NCI-H2029 treated with DMSO at 0.1 percent for 48 hours (cell line): ENCODE measurements around the gene TSPAN9.

Experiments used
- DNase-seq: peaks from one replicate; lab custom pipeline; 2025; lab: John Stamatoyannopoulos, UW

Gene TSPAN9

DNA sequence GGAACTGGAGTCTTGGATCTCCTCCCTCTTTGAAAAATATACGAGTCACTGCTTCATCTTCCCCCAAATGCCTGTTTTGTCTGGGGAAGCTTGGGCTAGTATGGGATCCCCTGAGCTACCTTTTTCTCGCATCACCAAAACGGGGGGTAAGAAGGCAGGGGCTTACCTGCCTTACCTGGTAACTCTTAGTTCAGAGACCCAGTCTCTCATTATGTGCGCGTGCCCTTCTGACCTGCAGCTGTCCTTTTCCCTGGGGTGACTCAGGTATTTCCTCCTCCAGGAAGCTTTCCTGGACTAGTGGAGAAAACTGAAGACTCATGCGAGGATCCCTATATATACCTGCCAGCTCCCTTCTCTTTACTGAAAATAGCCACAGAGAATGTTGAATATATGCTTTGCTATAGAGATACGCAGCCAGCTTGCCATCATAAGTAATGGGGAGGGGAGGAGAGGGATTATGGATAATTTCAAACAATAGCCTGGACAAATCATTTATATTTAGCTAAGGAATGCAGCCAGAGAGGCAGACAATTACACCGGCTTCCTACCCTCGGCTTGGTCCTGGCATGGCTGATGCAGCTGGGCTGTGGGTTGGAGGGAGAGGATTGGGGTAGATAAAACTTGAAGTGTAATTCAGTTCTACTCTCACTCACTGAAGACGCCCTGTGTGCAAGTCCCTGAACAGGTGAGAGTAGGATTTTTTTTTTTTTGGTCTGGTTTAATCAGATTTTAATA lies 1.1 kb downstream of the TSPAN9 start:
- DNase-seq = no peak

GRCh38 chr12:3081091-3081490 lies 3.9 kb downstream of the TSPAN9 start:
- no peak for DNase-seq

DNA sequence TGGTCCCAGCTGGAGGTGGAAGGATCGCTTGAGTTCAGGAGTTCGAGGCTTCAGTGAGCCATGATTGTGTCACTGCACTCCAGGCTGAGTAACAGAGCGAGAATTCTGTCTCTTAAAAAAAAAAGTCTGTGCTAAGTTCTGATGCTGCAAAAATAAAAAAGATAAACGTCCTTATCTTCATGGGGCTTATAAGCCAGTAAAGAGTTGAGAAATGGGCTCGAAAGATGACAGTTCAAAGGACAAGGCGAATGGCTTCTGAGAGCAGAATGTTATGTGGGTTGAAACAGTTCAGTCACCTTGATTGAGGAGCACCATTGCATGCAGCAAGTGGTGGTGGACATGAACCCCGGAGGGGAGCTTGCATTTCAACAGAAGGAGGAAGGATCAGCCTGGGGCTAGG lies 4.7 kb downstream of the TSPAN9 start:
- no peak for DNase-seq

DNA sequence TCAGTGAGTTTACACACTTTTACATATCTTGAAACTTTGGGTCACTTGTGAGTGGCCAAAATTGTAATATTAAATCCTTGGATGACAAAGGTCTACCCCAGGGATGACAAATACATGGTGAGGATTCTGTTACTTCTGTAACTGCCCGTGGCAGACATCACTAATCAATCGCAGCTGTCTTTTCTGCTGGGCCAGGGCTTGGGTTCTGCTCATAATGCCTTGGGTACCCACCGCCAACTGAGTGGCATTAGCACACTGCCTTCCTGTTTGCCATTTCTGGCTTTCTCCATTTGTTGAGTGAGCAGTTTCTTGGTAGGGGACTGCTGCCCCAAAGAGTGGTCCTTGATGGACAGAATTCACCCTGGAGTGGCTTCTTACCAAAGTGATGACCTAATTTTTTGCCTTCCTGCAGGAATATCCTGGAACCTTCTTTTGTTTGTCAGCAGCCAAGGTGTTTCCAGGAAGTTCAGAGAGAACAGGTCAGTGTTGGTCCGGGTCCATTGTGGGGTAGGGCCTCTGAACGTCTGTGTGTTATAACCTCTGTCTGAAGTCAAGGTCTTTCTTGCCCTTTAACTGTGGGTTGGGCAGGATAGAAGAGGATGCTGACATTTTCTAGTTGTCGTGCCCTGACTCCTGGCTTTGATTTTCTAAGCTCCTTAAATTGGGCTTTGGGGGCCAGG lies 6.2 kb downstream of the TSPAN9 start:
- no peak for DNase-seq

- DNase-seq = no peak
These were observed 6.8 kb downstream of the TSPAN9 start for GRCh38 chr12:3083921-3084347.

DNA sequence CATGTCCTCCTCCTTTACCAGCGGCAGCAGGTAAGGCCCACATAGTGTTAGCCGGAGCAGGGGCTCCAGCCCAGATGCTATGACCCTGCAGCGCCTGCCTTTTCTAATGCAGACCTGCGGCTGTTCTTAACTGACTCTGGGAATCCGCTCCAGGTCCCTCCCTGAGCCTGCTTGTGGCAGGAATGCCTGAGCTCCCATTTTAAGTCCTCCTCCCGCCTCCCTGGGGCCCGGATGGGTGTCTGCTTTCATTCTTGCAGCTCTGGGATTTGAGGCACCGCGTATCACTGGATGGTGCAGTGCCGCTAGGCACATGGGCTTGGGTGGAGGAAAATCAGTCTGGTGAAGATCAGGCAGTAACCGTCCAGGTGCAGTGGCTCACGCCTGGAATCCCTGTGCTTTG lies 7.6 kb downstream of the TSPAN9 start:
- no peak for DNase-seq

DNA sequence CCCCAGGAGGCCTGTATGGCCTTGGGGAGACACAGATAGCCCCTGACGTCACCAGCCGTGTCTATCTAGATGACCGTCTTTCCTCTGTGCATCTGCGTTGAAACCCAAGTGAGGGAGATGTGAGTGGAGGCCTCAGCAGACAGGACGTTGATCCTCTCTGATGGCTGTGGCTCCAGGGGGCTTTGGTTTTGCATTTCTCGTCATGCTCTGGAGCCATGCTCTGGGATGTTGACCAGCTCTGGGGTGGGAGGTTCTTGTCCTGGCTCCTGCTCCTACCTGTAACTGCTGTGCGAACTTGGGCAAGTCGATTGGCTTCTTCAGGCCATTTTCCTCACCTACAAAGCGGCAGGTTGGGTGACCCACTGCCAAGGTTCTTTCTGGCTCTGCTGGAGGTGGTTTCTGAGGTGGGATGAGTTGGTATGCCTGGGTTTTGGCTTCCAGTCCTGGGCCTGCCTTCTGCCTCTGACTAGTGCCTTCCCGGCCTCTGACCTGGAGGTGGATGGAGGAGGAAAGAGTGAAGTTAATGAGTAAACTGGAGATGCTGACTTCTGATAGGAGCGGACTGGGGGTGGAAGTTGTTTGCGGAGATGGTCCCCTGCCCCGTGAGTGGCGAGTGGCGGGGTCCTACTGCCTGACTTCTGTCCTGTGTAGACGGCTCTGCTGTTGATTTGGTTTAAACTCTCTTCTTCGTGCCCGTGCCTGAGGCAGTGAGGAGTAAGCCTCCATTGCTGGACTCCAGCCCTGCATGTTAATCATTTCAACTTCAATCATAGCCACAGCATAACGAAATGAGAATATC lies 8.4 kb downstream of the TSPAN9 start:
- no peak for DNase-seq

GRCh38 chr12:3086211-3086610 lies 9.0 kb downstream of the TSPAN9 start:
- DNase-seq = no peak

- no peak for DNase-seq
These were observed 9.6 kb downstream of the TSPAN9 start for GRCh38 chr12:3086729-3087323.

- DNase-seq = no peak
These were observed 10.8 kb downstream of the TSPAN9 start for GRCh38 chr12:3087758-3088650.

DNA sequence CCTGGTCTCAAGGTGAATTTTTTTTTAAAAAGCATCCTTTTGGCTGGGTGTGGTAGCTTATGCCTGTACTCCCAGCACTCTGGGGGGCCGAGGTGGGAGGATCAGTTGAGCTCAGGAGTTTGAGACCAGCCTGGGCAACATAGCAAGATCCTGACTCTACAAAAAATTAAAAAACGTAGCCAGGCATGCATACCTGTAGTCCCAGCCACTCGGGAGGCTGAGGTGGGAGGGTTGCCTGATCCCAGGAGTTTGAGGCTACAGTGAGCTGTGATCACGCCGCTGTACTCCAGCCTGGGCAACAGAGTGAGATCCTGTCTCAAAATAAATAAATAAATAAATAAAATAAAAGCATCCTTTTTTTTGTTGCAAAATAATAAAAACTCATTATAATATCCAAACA lies 12.4 kb downstream of the TSPAN9 start:
- no peak for DNase-seq

GRCh38 chr12:3090240-3091037 lies 13.3 kb downstream of the TSPAN9 start:
- DNase-seq = no peak

- no peak for DNase-seq
These were observed 13.8 kb downstream of the TSPAN9 start for GRCh38 chr12:3091038-3091319.

DNA sequence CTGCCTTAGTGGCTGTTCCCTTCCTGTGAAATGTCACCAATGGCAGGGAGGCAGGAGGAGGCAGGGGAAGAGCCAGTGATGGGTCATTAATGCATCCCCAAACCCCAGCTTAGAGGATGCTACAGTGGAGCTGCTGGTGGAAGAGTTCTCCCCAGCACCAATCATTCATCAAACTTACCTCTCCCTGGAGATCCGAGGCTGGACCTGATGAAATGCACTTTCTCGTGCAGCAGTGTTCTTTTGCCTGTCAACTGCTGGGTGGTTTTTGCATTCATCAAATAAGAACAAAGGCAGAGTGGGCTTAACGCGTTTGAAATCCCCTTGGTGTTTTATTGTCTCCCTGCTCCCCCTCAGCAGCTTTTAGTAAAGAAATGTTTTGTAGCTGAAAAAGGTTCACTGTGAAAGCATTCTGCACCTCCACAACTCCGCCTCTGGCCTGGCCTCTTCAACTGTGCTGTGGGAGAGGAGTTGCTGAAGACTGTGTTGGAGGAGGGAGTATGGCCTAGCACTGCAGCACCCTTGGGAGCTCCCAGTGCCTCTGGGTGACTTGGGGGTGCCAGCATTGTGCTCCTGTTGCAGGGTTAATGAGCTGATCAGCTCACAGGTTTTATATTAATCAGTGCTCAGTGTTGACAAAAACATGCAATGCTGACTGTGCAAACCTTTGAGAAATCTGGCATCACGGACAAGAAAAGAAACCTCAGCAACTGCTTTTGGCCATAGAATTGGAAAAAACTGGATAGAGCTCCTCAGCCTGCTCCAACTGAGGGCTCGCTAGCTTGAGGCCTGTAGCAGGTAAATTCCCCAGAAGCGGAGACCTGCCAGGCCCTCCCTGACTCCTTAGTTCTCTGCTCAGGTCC lies 14.4 kb downstream of the TSPAN9 start:
- no peak for DNase-seq

- no peak for DNase-seq
These were observed 15.6 kb downstream of the TSPAN9 start for GRCh38 chr12:3092764-3093163.

DNA sequence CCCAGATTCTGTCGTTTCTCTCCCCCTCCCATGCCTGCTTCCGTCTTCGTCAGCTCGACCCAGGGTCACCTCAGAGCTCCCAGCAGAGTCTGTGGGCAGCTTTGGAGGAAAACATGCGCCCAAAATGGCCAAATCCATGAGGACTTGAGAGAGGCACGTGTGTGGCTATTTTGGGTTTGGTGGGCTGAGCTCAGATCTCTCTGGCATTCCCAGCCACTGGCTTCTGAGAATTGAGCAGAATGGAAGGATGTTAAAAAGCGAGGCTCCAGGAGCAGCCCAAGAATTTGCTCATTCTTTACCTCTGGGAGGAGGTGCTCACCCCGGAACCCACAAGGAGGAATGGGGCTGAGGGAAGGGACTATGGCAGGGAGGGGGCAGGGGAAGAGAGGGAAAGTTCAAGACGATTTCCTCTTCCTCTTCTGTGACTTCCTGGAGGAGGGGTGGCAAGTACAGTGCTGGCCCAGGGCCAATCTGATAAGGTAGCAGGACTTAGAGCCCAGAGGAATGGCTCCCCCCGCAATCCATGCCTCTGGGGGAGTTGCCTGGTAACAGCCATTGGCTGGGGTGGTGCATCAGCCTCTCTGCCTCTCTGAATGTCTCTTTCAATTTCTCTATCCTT lies 20.1 kb downstream of the TSPAN9 start:
- DNase-seq = peak; percentile 24

DNA sequence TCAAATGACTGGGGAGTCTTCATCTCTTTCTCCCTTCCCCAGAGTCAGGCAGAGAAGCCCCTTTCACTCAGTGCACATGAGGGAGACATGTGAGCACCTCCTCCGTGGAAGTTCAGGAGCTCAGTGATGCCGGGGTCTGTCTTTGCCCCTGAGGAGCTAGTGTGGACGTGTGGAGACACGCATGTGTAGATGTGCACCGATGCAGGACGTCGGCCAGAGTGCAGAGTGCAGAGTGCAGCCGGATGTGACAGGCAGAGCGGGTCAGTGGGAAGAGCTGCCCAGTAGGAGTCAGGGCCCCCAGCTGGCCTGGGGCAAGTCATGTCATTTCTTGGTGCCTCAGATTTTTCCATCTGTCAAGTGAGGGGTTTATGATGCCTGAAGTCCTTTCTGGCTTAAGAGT lies 20.7 kb downstream of the TSPAN9 start:
- DNase-seq = no peak

DNA sequence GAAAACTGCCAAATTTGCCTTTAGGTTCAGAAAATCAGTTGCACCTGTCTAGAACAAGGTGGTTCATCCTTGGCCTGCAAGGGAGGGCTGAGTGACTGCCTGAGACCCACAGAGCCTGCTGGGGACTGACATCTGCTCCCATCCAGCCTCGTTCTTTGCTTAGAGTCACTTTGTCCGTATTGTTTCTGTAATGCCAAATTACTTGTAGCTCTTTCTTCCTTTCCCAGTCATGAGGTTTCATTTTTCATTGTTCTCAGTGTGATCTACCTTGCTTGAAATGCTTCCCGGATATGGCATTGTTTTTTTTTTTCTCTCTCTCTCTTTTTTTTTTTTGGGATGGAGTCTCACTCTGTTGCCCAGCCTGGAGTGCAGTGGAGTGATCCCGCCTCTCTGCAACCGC lies 21.3 kb downstream of the TSPAN9 start:
- no peak for DNase-seq

GRCh38 chr12:3099146-3099545 lies 22.0 kb downstream of the TSPAN9 start:
- DNase-seq = no peak
